HEK293T (cell line): ENCODE data around the gene KRTAP19-2.

Experiments
- ARNT ChIP-seq: fragments of 450-650 bp; IDR thresholded peaks from 2 replicates; pipeline ENCODE4 v1.6.1; 2017; ENCODE audit warnings: mild to moderate bottlenecking
- FOXA1 ChIP-seq: fragments of 450-650 bp; IDR thresholded peaks from 2 replicates; pipeline ENCODE4 v1.6.1; 2016; ENCODE audit warnings: mild to moderate bottlenecking
- FOXK2 ChIP-seq: fragments of 450-650 bp; IDR thresholded peaks from 2 replicates; pipeline ENCODE4 v1.6.1; 2016; ENCODE audit warnings: mild to moderate bottlenecking
- FOXM1 ChIP-seq: fragments of 450-650 bp; IDR thresholded peaks from 2 replicates; pipeline ENCODE4 v1.6.1; 2017; ENCODE audit warnings: mild to moderate bottlenecking, borderline replicate concordance
- HDGF ChIP-seq: fragments of 450-650 bp; IDR thresholded peaks from 2 replicates; pipeline ENCODE4 v1.6.1; 2017; ENCODE audit warnings: antibody characterized with exemption, borderline replicate concordance
- LEF1 ChIP-seq: fragments of 450-650 bp; IDR thresholded peaks from 2 replicates; pipeline ENCODE4 v1.6.1; 2017; ENCODE audit warnings: mild to moderate bottlenecking, borderline replicate concordance
- NFRKB ChIP-seq: fragments of 450-650 bp; IDR thresholded peaks from 2 replicates; pipeline ENCODE4 v1.6.1; 2016; ENCODE audit warnings: mild to moderate bottlenecking, moderate library complexity
- SP1 ChIP-seq: fragments of 450-650 bp; IDR thresholded peaks from 2 replicates; pipeline ENCODE4 v1.6.1; 2017
- SUZ12 ChIP-seq: fragments of 450-650 bp; IDR thresholded peaks from 2 replicates; pipeline ENCODE4 v1.6.1; 2016; ENCODE audit warnings: mild to moderate bottlenecking

- TF ChIP-seq SP1 (no peak), SUZ12 (no peak), NFRKB (no peak), FOXA1 (no peak), HDGF (no peak), ARNT (no peak), LEF1 (no peak), FOXK2 (no peak), FOXM1 (no peak)
These were observed 23.5 kb downstream of the KRTAP19-2 start for GRCh38 chr21:30463713-30464112.
